PC-3 (cell line): Measurements from ENCODE around the gene CLIC5. TPM values are rescaled to one million over a fixed set of nuclear protein-coding genes. Genes with fewer than 3 reads are reported as not detected.

ENCODE experiments used
- ATAC-seq: fragments of 200-7000 bp; cut with Tn5 transposase; 2 replicates; pipeline ENCODE4 v1.9.1; 2020; ENCODE audit warnings: mild to moderate bottlenecking, moderate library complexity
- BruUV-seq: library from RNA; stranded (reverse); fragments of 400-500 nt; replicated peaks from 2 replicates; lab custom pipeline; 2021; lab: Mats Ljungman, UMichigan
- CTCF ChIA-PET: fragments of 300-600 bp; sonication (Branson Sonifier 250); formaldehyde crosslinking; loops from one replicate; lab custom pipeline; 2022; ENCODE audit warnings: antibody characterized with exemption; lab: Charles Lee
- POLR2A ChIA-PET: fragments of 300-600 bp; sonication (Branson Sonifier 250); formaldehyde crosslinking; loops from one replicate; lab custom pipeline; 2022; ENCODE audit warnings: antibody characterized with exemption; ENCODE audit not compliant: unreplicated experiment; lab: Charles Lee
- DNase-seq: peaks from one replicate; pipeline ENCODE4 v3.0.0-alpha.2; 2015
- H2AFZ ChIP-seq: fragments of 300-600 bp; sonication (generic); 2 replicates; pipeline ENCODE4 v1.6.0; 2016; ENCODE audit warnings: antibody characterized with exemption, low read length
- H3F3A ChIP-seq: fragments of 300-600 bp; sonication (generic); one replicate; pipeline ENCODE4 v1.6.0; 2017; ENCODE audit warnings: antibody characterized with exemption, low read length, control low read depth, mild to moderate bottlenecking; ENCODE audit not compliant: unreplicated experiment
- H3K27ac ChIP-seq: fragments of 300-600 bp; sonication (generic); 2 replicates; pipeline ENCODE4 v1.5.1; 2016; ENCODE audit warnings: mild to moderate bottlenecking, low read length
- H3K27me3 ChIP-seq: fragments of 300-600 bp; sonication (generic); 2 replicates; pipeline ENCODE4 v1.6.1; 2016; ENCODE audit warnings: low read length, mixed read lengths
- H3K36me3 ChIP-seq: fragments of 300-600 bp; sonication (generic); 2 replicates; pipeline ENCODE4 v1.6.1; 2016; ENCODE audit warnings: low read depth, mixed run types, low read length, mixed read lengths
- H3K4me1 ChIP-seq: fragments of 300-600 bp; sonication (generic); 2 replicates; pipeline ENCODE4 v1.5.1; 2016; ENCODE audit warnings: low read length; ENCODE audit not compliant: insufficient read depth
- H3K4me2 ChIP-seq: fragments of 300-600 bp; sonication (generic); 2 replicates; pipeline ENCODE4 v1.6.0; 2016; ENCODE audit warnings: low read length
- H3K4me3 ChIP-seq: fragments of 300-600 bp; sonication (generic); 2 replicates; pipeline ENCODE4 v1.5.1; 2016; ENCODE audit warnings: mild to moderate bottlenecking, low read length, mixed read lengths
- H3K79me2 ChIP-seq: fragments of 300-600 bp; sonication (generic); 2 replicates; pipeline ENCODE4 v1.6.1; 2017; ENCODE audit warnings: low read length, mixed read lengths
- H3K9ac ChIP-seq: fragments of 300-600 bp; sonication (generic); 2 replicates; pipeline ENCODE4 v1.6.0; 2016; ENCODE audit warnings: mild to moderate bottlenecking, low read length
- H3K9me2 ChIP-seq: fragments of 300-600 bp; sonication (generic); replicated peaks from 2 replicates; pipeline ENCODE4 v1.6.1; 2016; ENCODE audit warnings: mixed run types, low read length, mixed read lengths
- H3K9me3 ChIP-seq: fragments of 300-600 bp; sonication (generic); 2 replicates; pipeline ENCODE4 v1.6.1; 2016; ENCODE audit warnings: low read length, mixed read lengths
- H4K20me1 ChIP-seq: fragments of 300-600 bp; sonication (generic); 2 replicates; pipeline ENCODE4 v1.6.1; 2016; ENCODE audit warnings: low read length, mixed read lengths
- CTCF ChIP-seq: fragments of 300-600 bp; sonication (generic); conservative IDR thresholded peaks from 2 replicates; pipeline ENCODE4 v1.5.1; 2017; ENCODE audit warnings: antibody characterized with exemption, low read depth, mild to moderate bottlenecking, low read length
- EZH2 ChIP-seq: fragments of 300-600 bp; sonication (generic); IDR thresholded peaks from one replicate; pipeline ENCODE4 v1.6.1; 2017; ENCODE audit warnings: antibody characterized with exemption, mild to moderate bottlenecking, low read length; ENCODE audit not compliant: unreplicated experiment
- EZH2phosphoT487 ChIP-seq: fragments of 300-600 bp; sonication (generic); IDR thresholded peaks from 2 replicates; pipeline ENCODE4 v1.6.1; 2018; ENCODE audit warnings: mild to moderate bottlenecking, antibody characterized with exemption, low read length, borderline replicate concordance
- intact Hi-C: fragments of 100-400 bp; cut with micrococcal nuclease; formaldehyde crosslinking; loops from 2 replicates; pipeline ENCODE4 v1.9.0; 2023
- total RNA-seq: library from RNA; depleted of rRNA; stranded (reverse); fragments of >200 nt; gene quantifications from 2 replicates; pipeline ENCODE4 v1.2.3, GENCODE V29; 2014

The CLIC5 gene
- total RNA-seq, 1 experiment from 2014 or later, result not detected

- Histone ChIP-seq H3F3A (no peaks in the 10 kb centered on the region), H3K9me3 (no peaks in the 10 kb centered on the region), H3K4me3 (no peak overlapping the region), H3K27me3 (peaks cover 22% of the 10 kb centered on the region), H3K79me2 (no peaks in the 10 kb centered on the region), H3K36me3 (no peaks in the 10 kb centered on the region), H3K4me2 (no peak overlapping the region), H4K20me1 (no peaks in the 10 kb centered on the region), H3K9me2 (no peaks in the 10 kb centered on the region), H3K4me1 (peaks cover 3% of the 10 kb centered on the region), H3K27ac (no peak overlapping the region), H2AFZ (peak overlapping the region; percentile 59; the same call in 1 of the 2 replicates), H3K9ac (no peak overlapping the region)
- TF ChIP-seq EZH2 (no peak), CTCF (no peak), EZH2phosphoT487 (no peak)
- BruUV-seq, result no TSS peak
- POLR2A ChIA-PET, result no interaction called here
- no peak for DNase-seq
- ATAC-seq, result no peak
- CTCF ChIA-PET, result interaction anchor here (0.7 to 1.1 kb wide), 2 partner anchors 160 to 372 kb away, joined by 4 to 8 read pairs; no protein-coding TSS in a partner anchor
- intact Hi-C loops, result loop anchor here (1.0 kb wide), 2 partner anchors 161 to 481 kb away; no protein-coding TSS in a partner anchor
These were observed 86.0 kb downstream of the CLIC5 start for GRCh38 chr6:45929421-45930361.

GRCh38 chr6:45928721-45929305 lies 86.8 kb downstream of the CLIC5 start:
- TF ChIP-seq CTCF, result no peak
- no peak for TF ChIP-seq EZH2phosphoT487
- TF ChIP-seq EZH2, result no peak
- no peaks in the 10 kb centered on the region for H3K79me2 ChIP-seq
- BruUV-seq, result no TSS peak

More at GRCh38 chr6:45928721-45929305, 86.8 kb downstream of the CLIC5 start:
- H3K9me3 ChIP-seq, result no peaks in the 10 kb centered on the region
- POLR2A ChIA-PET, result no interaction called here
- no peak overlapping the region for H3K4me3 ChIP-seq
- no peak for ATAC-seq
- H3K4me1 ChIP-seq, result peaks cover 12% of the 10 kb centered on the region
- no peak overlapping the region for H3K4me2 ChIP-seq
- H4K20me1 ChIP-seq, result no peaks in the 10 kb centered on the region
- CTCF ChIA-PET, result no interaction called here
- H3K9ac ChIP-seq, result no peak overlapping the region
- DNase-seq, result no peak
- no peak overlapping the region for H3K27ac ChIP-seq
- H3K27me3 ChIP-seq, result peaks cover 22% of the 10 kb centered on the region
- no peaks in the 10 kb centered on the region for H3K36me3 ChIP-seq
- intact Hi-C loops, result no loop called here
- no peak overlapping the region for H2AFZ ChIP-seq
- no peaks in the 10 kb centered on the region for H3K9me2 ChIP-seq
- H3F3A ChIP-seq, result no peaks in the 10 kb centered on the region
